ENCODE data around the gene EVX1.

EVX1 gene

DNA sequence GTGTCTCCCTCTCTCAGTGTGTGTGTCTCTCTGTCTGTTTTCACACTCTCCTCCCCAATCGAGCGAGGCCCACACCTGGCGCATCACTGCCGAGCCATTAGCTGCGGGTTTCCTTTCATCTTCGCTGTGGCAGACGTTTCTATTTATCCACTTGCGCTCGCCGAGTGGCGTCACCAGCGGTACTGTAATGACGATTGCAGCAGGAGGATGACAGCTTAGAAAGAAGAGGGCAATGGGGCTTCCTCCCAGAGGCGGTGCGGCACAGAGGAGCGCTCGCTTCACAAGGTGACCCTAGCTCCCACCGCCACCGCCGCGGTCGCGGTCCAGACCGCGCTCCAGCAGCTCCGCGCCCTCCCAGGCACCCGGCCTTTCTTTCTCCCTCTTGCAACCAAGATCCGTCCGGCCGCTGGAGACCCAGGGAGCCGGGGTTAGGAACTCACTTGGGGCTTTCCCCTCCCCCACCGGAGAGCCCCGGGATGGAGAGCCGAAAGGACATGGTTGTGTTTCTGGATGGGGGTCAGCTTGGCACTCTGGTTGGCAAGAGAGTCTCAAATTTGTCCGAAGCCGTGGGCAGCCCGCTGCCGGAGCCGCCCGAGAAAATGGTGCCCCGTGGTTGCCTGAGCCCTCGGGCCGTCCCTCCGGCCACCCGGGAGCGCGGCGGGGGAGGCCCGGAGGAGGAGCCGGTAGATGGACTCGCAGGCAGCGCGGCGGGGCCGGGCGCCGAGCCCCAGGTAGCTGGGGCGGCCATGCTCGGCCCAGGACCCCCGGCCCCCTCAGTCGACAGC lies at the start of gene EVX1:
Gene EVX1 (plus strand): TSS at position 248 of the 785 bp plus-strand sequence. CDS start 229 bp downstream, at position 477.
- FAIRE-seq = no peak

- no peak for FAIRE-seq
These were observed 49.1 kb upstream of the EVX1 start for GRCh38 chr7:27193335-27194001.

GRCh38 chr7:27194002-27194352 lies 48.6 kb upstream of the EVX1 start:
- no peak for FAIRE-seq

GRCh38 chr7:27194686-27195379 lies 47.8 kb upstream of the EVX1 start:
- no peak for FAIRE-seq

DNA sequence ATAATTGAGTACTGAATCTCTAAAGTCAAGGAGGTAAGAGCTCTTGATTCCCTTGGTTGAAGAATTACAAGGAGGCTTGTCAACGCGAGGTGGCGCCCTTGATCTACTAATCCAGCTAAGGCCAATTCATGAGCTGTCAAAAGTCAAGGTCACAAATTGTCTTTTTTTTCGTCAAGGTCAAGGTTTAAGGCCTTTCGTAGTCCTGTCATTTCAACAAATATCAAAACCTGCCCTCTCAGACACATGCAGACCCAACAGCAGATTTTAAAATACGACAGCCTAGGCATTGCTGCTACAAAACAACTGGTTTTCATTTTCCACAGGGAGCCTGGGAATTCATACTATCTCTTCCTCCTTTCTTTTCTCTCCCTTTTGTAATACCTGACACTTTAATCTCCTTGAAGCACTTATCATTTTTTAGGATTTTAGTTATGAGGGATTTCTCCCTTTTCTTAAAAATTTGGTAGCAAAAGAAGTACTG lies 46.3 kb upstream of the EVX1 start:
- peak; percentile 73 for FAIRE-seq

- no peak for FAIRE-seq
These were observed 45.2 kb upstream of the EVX1 start for GRCh38 chr7:27197137-27198042.

- FAIRE-seq = no peak
These were observed 44.3 kb upstream of the EVX1 start for GRCh38 chr7:27198138-27198841.

GRCh38 chr7:27198871-27199801 lies 43.5 kb upstream of the EVX1 start:
- FAIRE-seq = no peak

DNA sequence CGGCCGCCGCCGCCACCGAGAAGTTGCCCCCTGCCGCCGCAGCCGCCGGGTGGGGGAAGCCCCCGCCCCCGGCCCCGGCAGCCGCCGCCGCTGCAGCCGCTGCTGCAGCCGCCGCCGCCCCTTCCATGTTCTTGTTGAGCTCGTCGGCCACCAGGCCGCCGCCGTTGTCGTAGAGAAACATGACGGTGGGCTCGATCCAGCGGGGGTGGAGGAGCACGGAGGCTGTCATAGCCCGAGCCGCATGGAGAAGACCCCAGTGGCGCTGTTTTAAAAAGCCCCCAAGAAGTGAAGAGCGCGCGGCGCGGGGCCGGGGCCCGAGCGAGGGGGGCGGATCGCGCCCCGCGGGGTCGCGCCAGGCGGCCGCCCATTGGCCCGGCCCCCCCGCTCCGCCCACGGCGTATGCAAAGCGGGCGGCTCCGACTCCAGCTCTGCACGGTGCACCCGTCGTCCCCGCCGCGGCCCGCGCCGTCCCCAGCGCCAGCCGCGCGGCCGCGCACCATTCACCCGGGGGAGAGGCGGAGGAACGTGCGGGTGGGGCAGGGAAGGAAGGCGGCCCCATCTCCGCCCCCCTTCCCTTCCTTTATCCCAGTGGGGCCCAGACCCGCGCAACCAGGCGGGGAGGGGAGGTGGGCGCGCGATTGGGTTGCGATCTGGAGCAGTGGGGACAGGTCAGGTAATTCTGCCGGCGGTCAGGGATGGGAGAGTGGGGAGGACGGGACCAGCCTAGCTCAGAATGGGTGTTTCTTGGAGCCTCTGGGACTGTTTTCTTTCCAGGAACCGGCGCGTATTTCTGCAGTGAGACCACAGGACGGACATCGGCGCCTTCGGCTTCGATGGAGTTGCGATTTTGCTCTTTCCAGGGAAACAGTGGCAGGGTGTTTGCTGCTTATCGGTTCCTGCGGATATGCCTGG lies 42.5 kb upstream of the EVX1 start, which contains the start of gene HOXA13:
Gene HOXA13 (minus strand): TSS at position 243 of the 912 bp plus-strand sequence. CDS start 14 bp downstream, at position 229.
- no peak for FAIRE-seq

GRCh38 chr7:27200761-27201579 lies 41.6 kb upstream of the EVX1 start:
- no peak for FAIRE-seq

DNA sequence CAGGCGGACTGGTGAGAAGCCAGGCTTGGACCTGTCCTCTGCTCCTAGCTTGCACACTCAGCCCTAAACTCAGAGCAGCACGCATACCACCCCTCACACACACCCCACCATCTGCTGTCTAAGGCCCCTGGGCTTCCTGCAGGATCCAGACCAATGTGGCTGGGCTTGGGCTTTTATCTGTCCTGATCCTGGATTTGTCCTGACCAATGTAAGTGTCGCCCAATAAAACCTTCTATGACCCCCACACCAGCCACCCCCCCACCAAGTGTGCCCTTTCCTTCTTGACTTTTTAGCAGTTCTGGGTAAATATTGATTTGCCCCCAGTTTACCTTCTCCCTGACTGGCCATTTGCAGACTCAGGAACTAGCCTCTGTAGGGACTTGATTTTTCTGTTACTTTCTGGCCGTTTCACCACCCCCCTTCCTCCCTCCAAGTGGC lies 41.0 kb upstream of the EVX1 start:
- no peak for FAIRE-seq

GRCh38 chr7:27202018-27202861 lies 40.4 kb upstream of the EVX1 start:
- no peak for FAIRE-seq

DNA sequence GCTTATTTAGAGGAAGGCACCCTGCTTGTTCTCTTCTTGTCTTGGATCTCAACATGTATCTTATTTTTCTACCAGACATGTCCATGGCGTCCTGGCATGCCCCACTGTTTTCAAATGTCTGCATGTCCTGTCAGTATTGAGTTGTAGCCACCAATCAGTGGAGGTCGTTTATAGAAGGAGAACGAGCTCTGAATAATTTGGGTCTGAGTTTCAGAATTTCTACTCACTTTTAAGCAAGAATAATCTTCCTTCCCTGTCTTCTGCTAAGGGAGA lies 39.8 kb upstream of the EVX1 start:
- no peak for FAIRE-seq

DNA sequence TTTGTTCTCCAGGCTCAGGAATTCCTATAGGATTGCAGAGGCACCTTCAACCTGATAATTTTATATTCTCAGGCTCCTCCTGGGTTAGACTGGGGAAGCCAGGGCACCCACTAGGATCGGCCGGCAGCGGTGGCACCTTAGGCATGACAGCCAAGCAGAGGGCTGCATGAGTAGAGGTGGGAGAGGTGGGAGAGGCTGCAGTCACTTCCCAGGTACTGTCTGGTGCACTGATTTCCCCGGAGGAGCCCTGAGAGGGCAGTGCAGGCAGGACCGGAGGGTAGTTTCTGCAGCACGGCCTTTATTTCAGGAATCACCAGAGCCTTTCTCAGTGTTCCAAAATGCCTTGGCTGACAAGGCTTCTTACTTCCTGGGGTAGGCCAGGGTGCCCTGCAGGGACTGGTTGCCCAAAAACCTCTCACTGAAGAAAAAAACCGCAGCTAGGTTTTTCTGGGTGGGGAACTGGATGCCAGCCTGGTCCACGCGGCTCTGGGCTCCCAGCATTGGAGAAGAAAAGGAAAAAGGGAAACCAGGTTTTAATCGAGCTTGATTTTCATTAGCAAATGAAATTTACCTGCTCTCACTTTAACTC lies 39.1 kb upstream of the EVX1 start:
- FAIRE-seq = no peak

GRCh38 chr7:27203964-27204594 lies 38.5 kb upstream of the EVX1 start:
- no peak for FAIRE-seq

GRCh38 chr7:27204851-27205322 lies 37.7 kb upstream of the EVX1 start:
- no peak for FAIRE-seq
